OCI-LY1 (cell line): ENCODE measurements around the gene ADAMTS9.

Experiments used
- H2AFZ ChIP-seq: fragments of 200-600 bp; sonication (generic), shearing (Covaris generic); 2 replicates; pipeline ENCODE4 v1.6.0; 2014; ENCODE audit warnings: antibody characterized with exemption, mild to moderate bottlenecking, low read length
- H3F3A ChIP-seq: fragments of 200-600 bp; sonication (generic), shearing (Covaris generic); 2 replicates; pipeline ENCODE4 v1.6.0; 2014; ENCODE audit warnings: mild to moderate bottlenecking, antibody characterized with exemption, low read length, moderate library complexity; ENCODE audit not compliant: insufficient read depth
- H3K27ac ChIP-seq: fragments of 200-600 bp; sonication (generic); 2 replicates; pipeline ENCODE4 v1.5.1; 2014; ENCODE audit warnings: low read length, mixed run types, mild to moderate bottlenecking, low read depth; ENCODE audit not compliant: poor library complexity, severe bottlenecking
- H3K27me3 ChIP-seq: fragments of 200-600 bp; sonication (generic); 2 replicates; pipeline ENCODE4 v1.6.0; 2014; ENCODE audit warnings: antibody characterized with exemption, mild to moderate bottlenecking, low read length, moderate library complexity; ENCODE audit not compliant: insufficient read depth
- H3K36me3 ChIP-seq: fragments of 200-600 bp; sonication (generic); 2 replicates; pipeline ENCODE4 v1.6.1; 2014; ENCODE audit warnings: mild to moderate bottlenecking, antibody characterized with exemption, low read length, moderate library complexity, mixed read lengths; ENCODE audit not compliant: insufficient read depth
- H3K4me1 ChIP-seq: fragments of 200-600 bp; sonication (generic); 2 replicates; pipeline ENCODE4 v1.5.1; 2014; ENCODE audit warnings: mild to moderate bottlenecking, low read length, moderate library complexity; ENCODE audit not compliant: insufficient read depth, severe bottlenecking
- H3K4me2 ChIP-seq: fragments of 200-600 bp; sonication (generic), shearing (Covaris generic); 2 replicates; pipeline ENCODE4 v1.6.1; 2014; ENCODE audit warnings: low read length
- H3K4me3 ChIP-seq: fragments of 200-600 bp; sonication (generic); 2 replicates; pipeline ENCODE4 v1.5.1; 2014; ENCODE audit warnings: low read length, low read depth, mild to moderate bottlenecking, mixed read lengths; ENCODE audit not compliant: poor library complexity, severe bottlenecking
- H3K79me2 ChIP-seq: fragments of 200-600 bp; shearing (Covaris generic); 2 replicates; pipeline ENCODE4 v1.6.1; 2016; ENCODE audit warnings: mixed run types, low read length, mixed read lengths; ENCODE audit not compliant: insufficient read depth
- H3K9ac ChIP-seq: fragments of 200-600 bp; sonication (generic), shearing (Covaris generic); 2 replicates; pipeline ENCODE4 v1.6.1; 2014; ENCODE audit warnings: mild to moderate bottlenecking, low read length, mixed read lengths
- H3K9me2 ChIP-seq: fragments of 200-600 bp; sonication (generic), shearing (Covaris generic); 2 replicates; pipeline ENCODE4 v1.6.1; 2014; ENCODE audit warnings: low read depth, mild to moderate bottlenecking, low read length, mixed read lengths
- H3K9me3 ChIP-seq: fragments of 200-600 bp; shearing (Covaris generic); 2 replicates; pipeline ENCODE4 v1.6.1; 2014; ENCODE audit warnings: low read length, mixed read lengths
- H4K20me1 ChIP-seq: fragments of 200-600 bp; sonication (generic), shearing (Covaris generic); 2 replicates; pipeline ENCODE4 v1.6.0; 2016; ENCODE audit warnings: mild to moderate bottlenecking, low read length; ENCODE audit not compliant: insufficient read depth
- EZH2 ChIP-seq: fragments of 200-600 bp; sonication (generic), shearing (Covaris generic); IDR thresholded peaks from 2 replicates; pipeline ENCODE4 v1.8.0; 2017; ENCODE audit warnings: borderline replicate concordance, mixed run types, mild to moderate bottlenecking, antibody characterized with exemption, low read length, moderate library complexity, mixed read lengths
- TF ChIP-seq, protein P1 (sequence below): fragments of 200-600 bp; sonication (generic), shearing (Covaris generic); IDR thresholded peaks from 2 replicates; pipeline ENCODE4 v1.5.1; 2017; ENCODE audit warnings: mild to moderate bottlenecking, antibody characterized with exemption, low read length, moderate library complexity, mixed read lengths

ADAMTS9 gene

DNA sequence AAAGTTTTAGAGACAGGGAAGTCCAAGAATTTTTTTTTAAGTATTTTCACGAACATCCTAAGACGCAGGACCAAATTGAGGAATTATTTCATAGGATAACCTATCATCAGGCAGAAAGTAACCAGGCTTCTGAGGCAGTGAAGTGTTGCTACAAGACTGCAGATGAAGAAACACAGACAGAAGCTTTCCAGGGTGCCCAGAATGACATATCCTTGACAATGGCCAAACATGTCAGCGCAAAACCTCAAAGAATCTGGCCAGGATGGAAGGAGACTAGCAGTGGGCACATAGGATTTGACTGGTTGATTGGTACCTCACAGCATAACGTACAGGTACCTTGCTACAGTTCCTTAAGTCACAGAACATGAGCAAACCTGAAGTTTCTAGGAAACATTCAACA lies 7.5 kb downstream of the ADAMTS9 start:
- Histone ChIP-seq H4K20me1 (no peaks in the 10 kb centered on the region), H3K4me3 (no peak overlapping the region), H3K27ac (no peak overlapping the region), H3K4me2 (no peak overlapping the region), H3K9ac (no peak overlapping the region), H2AFZ (no peak overlapping the region), H3K4me1 (no peaks in the 10 kb centered on the region), H3K36me3 (no peaks in the 10 kb centered on the region), H3K9me2 (no peaks in the 10 kb centered on the region), H3F3A (no peaks in the 10 kb centered on the region), H3K27me3 (no peaks in the 10 kb centered on the region), H3K79me2 (no peaks in the 10 kb centered on the region), H3K9me3 (no peaks in the 10 kb centered on the region)
- TF ChIP-seq EZH2: no peak
- TF ChIP-seq, protein P1, sequence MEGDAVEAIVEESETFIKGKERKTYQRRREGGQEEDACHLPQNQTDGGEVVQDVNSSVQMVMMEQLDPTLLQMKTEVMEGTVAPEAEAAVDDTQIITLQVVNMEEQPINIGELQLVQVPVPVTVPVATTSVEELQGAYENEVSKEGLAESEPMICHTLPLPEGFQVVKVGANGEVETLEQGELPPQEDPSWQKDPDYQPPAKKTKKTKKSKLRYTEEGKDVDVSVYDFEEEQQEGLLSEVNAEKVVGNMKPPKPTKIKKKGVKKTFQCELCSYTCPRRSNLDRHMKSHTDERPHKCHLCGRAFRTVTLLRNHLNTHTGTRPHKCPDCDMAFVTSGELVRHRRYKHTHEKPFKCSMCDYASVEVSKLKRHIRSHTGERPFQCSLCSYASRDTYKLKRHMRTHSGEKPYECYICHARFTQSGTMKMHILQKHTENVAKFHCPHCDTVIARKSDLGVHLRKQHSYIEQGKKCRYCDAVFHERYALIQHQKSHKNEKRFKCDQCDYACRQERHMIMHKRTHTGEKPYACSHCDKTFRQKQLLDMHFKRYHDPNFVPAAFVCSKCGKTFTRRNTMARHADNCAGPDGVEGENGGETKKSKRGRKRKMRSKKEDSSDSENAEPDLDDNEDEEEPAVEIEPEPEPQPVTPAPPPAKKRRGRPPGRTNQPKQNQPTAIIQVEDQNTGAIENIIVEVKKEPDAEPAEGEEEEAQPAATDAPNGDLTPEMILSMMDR: no peak

DNA sequence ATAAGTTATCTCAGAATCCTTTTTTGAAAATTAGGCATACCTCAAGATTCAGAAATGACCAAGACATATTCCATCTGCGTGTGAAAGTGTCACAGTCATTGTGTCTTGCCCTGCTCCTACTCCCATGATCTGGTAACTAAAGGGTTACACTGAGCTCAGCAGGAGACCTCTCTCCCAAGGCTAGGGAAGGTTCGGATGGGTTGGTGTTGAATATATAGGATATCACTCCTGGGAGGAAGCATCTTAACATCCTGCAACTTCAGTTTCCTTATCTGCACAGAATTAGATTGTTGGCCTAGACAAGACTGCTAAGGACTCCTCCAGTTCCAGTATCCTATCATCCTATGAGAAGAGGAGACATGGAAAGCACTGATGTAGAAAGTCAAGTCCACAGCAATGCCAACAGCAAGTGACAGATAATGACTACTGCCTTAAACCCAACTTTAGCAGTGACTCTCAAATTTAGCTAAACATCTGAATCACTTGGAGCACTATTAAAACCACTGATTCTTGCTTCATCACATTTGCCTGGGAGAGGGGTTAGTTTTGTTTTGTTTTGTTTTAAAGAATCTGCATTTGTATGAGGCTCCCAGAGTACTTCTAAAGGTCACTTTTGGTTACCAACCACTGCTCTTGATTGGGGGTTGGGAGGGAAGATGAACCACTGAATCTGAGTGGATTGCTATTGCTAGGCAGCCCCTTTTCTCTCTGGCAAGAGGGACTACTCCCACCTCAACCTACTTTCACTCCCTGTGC lies 9.7 kb downstream of the ADAMTS9 start:
- H3K9me3 ChIP-seq: no peaks in the 10 kb centered on the region
- H3K27me3 ChIP-seq: no peaks in the 10 kb centered on the region
- TF ChIP-seq, protein P1: no peak
- no peak overlapping the region for H3K4me3 ChIP-seq
- H2AFZ ChIP-seq: no peak overlapping the region
- no peak overlapping the region for H3K4me2 ChIP-seq
- no peaks in the 10 kb centered on the region for H3F3A ChIP-seq
- no peaks in the 10 kb centered on the region for H3K9me2 ChIP-seq
- H3K4me1 ChIP-seq: no peaks in the 10 kb centered on the region
- H3K27ac ChIP-seq: no peak overlapping the region
- H3K79me2 ChIP-seq: no peaks in the 10 kb centered on the region
- no peaks in the 10 kb centered on the region for H3K36me3 ChIP-seq
- no peak overlapping the region for H3K9ac ChIP-seq
- no peaks in the 10 kb centered on the region for H4K20me1 ChIP-seq

DNA sequence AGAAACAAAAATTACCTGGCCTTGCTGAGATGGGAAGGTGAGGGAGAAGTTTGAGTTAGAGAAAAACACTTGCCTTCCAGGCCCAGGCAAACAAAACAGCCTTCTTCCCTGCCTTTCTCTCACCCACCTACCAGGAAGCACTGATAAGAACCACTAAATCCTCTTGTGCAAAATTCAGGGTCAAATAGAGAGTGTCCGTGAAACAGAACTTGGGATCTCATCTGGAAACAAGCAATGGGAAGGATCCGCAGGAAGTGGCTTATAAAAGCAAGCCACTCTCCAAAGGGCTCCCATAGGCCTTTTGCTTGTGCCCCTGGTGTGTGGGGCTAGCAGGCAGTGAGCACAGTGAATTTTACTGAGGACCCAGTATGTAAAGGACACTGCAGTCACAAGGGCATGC lies 11.0 kb downstream of the ADAMTS9 start:
- no peaks in the 10 kb centered on the region for H3K79me2 ChIP-seq
- no peaks in the 10 kb centered on the region for H3F3A ChIP-seq
- no peaks in the 10 kb centered on the region for H4K20me1 ChIP-seq
- H3K4me2 ChIP-seq: no peak overlapping the region
- TF ChIP-seq, protein P1: no peak
- no peak for TF ChIP-seq EZH2
- no peaks in the 10 kb centered on the region for H3K4me1 ChIP-seq
- no peaks in the 10 kb centered on the region for H3K27me3 ChIP-seq
- no peaks in the 10 kb centered on the region for H3K36me3 ChIP-seq
- no peak overlapping the region for H3K9ac ChIP-seq
- no peak overlapping the region for H3K4me3 ChIP-seq
- no peak overlapping the region for H3K27ac ChIP-seq
- no peaks in the 10 kb centered on the region for H3K9me2 ChIP-seq
- H3K9me3 ChIP-seq: no peaks in the 10 kb centered on the region
- no peak overlapping the region for H2AFZ ChIP-seq
